HCT116 (cell line): ENCODE data around the gene LGALS3. TPM values are rescaled to one million over a fixed set of nuclear protein-coding genes. Genes with fewer than 3 reads are reported as not detected.

Source experiments
- total RNA-seq: library from RNA; stranded (reverse); gene quantifications from one replicate; pipeline ENCODE4 v1.2.1, GENCODE V29; 2021; ENCODE audit not compliant: unreplicated experiment

The LGALS3 gene
- total RNA-seq, 1 experiment from 2014 or later = 86.1 TPM

Other genes starting within 250 kb of the LGALS3 start
- gene GCH1, start 226.4 kb upstream of the LGALS3 start, total RNA-seq = 16.7 TPM
- gene WDHD1, start 102.2 kb upstream of the LGALS3 start, total RNA-seq = 44.3 TPM
- gene SOCS4, start 102.0 kb upstream of the LGALS3 start, total RNA-seq = 23.7 TPM
- 101 TPM for gene MAPK1IP1L, start 77.6 kb upstream of the LGALS3 start, total RNA-seq
- 72.8 TPM for gene DLGAP5, start 62.3 kb downstream of the LGALS3 start, total RNA-seq
- 26.9 TPM for gene FBXO34, start 142.2 kb downstream of the LGALS3 start, total RNA-seq